Occipital lobe (tissue), 2 donors: Measurements from ENCODE around the gene RNASE9. TPM values are rescaled to one million over a fixed set of nuclear protein-coding genes. Genes with fewer than 3 reads are reported as not detected.
"Not testable (repeated sequence)": the region's sequence is repeated elsewhere in the genome, so short reads cannot be mapped to it uniquely, and the experiment has no call there.

Experiments
- DNase-seq: peaks from one replicate; lab custom pipeline; 2025; lab: John Stamatoyannopoulos, UW
- total RNA-seq: library from RNA; depleted of rRNA; stranded (reverse); fragments of >200 nt; gene quantifications from one replicate; pipeline ENCODE4 v1.2.3, GENCODE V29; 2014

The RNASE9 gene
- not detected for total RNA-seq

- DNase-seq, result no peak
These were observed at the start of gene RNASE9 for GRCh38 chr14:20560961-20561360. Gene RNASE9, minus strand, starts transcription at chr14:20561047.

- peak; percentile 45 for DNase-seq
These were observed 49.3 kb upstream of the RNASE9 start for GRCh38 chr14:20610002-20610765.

GRCh38 chr14:20609215-20610001 is 48.6 kb upstream of the RNASE9 start:
- DNase-seq, result peak; percentile 39

DNA sequence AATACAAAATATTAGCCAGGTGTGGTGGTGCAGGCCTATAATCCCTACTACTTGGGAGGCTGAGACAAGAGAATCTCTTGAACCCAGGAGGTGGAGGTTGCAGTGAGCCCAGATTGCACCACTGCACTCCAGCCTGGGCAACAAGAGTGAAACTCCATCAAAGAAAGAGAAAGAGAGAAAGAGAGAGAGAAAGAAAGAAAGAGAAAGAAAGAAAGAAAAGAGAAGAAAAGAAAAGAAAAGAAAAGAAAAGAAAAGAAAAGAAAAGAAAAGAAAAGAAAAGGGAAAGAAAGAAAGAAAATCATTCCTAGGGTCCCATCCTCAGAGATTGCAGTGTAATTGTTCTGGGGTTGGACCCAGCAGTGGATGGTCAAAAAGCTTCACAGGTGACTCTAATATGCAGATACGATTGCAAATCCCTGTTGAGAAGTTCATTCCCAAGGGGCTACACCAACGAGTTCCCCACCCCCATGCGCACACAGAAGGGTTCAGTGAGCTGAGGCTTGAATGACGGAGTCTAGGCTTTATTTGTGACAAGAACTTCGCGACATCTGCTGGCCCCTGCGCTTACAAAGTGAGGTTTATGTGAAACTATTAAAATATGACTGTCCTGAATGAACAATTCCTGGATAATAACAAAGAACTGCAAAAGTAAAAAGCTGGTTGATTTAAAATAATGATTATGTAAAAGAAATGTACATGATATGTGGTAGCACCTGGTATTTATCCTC is 47.7 kb upstream of the RNASE9 start:
- no peak for DNase-seq

GRCh38 chr14:20607617-20608016 is 46.8 kb upstream of the RNASE9 start:
- DNase-seq, result no peak

GRCh38 chr14:20606902-20607242 is 46.0 kb upstream of the RNASE9 start:
- no peak for DNase-seq

DNA sequence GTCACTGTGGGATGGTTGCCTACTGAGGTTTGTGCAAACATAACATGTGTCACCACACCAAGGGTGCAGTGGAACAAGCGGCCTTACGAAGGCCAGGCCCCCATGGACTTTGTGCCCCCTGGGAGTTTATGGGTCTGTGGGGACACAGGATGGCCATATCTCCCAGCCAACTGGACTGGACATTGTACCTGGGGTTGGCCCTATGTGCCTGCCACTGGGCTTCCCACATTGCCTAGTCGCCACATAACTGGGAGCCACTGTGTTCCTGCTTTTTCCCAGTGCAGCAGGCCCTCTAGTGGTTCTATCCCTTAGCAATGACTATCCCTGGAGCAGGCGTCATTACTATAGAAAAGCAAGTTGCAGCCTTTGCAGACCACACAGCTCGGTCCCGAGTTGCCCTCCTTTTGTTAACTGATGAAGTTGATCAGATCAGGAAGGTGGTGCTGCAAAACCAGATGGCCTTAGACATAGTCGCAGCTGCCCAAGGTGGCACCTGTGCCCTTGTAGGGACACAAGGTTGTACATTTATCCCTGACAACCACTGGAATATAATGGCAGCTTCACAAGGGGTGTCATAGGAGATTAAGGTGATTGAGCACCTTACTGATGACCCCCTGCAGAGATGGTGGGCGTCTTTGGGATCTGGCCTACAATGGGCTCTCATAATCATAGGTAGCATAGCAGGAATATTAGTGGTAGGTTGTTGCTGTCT is 45.5 kb upstream of the RNASE9 start:
- no peak for DNase-seq

GRCh38 chr14:20603813-20604690 is 43.2 kb upstream of the RNASE9 start:
- DNase-seq, result no peak

DNA sequence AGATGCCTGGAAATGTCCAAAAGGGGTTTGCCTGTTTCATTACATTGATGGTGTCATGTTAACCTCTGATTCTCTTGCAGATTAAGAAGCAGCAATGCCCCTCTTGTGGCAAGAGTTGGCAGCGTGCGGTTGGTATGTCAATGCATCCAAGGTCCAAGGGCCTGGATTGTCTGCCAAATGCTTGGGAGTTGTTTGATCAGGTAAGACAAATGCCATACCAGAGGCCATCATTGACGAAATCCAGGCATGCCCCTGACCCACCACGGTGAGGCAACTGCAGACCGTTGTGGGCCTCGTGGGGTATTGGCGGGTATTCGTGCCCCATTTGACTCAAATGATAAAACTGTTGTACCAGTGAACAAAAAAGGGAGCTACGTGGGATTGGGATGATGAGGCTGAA is 41.7 kb upstream of the RNASE9 start:
- DNase-seq, result no peak

DNA sequence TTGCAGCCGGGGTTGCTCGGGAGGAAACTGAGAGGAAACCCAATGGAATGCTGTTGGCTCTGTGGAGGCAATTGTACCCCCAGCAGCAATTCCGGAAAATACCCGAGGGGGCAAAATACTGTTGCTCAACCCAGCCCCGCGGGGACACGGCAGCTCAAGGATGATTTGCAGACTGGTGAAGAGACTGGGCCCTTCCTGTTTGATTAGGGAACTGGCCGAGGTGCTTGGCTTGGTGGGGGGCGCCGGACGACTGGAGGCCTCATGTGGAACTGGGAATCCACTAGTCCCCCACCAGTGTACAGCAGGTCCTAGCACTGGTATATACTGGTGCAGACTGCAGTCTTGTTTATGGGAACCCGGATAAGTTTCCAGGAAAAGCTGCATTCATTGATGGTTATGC is 40.7 kb upstream of the RNASE9 start:
- DNase-seq, result no peak

DNA sequence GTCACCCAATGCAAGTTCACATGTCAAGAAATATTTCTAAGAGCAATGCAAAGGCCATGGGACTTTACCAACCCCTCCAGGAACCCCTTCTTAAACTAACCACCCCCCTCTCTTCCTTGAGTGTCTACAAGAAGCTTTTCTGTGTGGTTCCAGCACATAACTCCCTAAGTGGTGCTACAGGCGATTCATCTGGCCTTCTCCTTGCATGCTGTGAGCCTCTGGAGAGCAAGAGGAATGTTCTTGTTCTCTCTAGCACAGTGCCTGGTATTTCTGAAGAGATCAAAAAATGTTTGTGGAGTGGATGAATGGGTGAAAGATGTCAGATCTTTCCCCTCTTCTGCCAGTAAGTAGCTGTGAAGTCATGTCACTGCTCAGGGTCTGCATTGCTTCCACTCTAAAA is 36.3 kb upstream of the RNASE9 start:
- no peak for DNase-seq

GRCh38 chr14:20595726-20596125 is 34.9 kb upstream of the RNASE9 start:
- DNase-seq, result not testable (repeated sequence)

GRCh38 chr14:20592574-20592973 is 31.7 kb upstream of the RNASE9 start:
- DNase-seq, result no peak

- DNase-seq, result no peak
These were observed 30.4 kb upstream of the RNASE9 start, which contains the start of gene RNASE12 for GRCh38 chr14:20591235-20591634. Gene RNASE12, minus strand, starts transcription at chr14:20591376. Its CDS starts 653 bp downstream, at chr14:20590723.

DNA sequence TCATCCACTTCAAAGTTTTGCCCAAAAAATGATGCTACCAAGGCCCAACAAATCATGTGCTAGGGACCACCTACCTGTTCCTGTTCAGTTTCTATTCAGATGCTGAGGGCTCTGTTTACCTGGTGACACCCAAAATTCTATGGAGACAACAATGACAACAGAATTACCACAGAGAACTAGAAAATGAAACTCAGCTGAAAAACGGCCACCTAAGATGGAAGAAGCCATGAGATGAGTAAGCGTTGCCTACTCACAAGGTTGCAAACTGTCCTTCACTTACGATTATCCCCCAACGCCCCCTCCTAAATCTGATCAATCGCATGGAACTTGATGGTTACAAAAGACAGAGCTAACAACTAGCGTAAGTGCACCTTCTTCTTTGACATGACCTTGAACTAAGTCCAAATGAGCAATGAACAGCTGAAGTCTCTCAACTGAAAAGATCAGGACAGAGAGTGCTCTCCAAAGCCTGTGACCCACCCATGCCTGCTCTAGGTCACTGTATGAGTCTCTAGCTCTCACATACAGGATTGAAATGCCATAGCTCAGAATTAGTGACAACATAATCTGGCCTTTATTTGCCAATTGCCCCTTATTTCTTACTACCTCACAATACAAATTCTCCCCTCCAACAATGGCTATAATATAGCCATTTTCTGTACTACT is 26.8 kb upstream of the RNASE9 start, which contains the start of gene RNASE11:
RNASE11 (minus strand) TSS at position 513 of the 666 bp plus-strand sequence.
- DNase-seq, result no peak

GRCh38 chr14:20583908-20584307 is 23.1 kb upstream of the RNASE9 start:
- no peak for DNase-seq

GRCh38 chr14:20583142-20583541 is 22.3 kb upstream of the RNASE9 start:
- no peak for DNase-seq

DNA sequence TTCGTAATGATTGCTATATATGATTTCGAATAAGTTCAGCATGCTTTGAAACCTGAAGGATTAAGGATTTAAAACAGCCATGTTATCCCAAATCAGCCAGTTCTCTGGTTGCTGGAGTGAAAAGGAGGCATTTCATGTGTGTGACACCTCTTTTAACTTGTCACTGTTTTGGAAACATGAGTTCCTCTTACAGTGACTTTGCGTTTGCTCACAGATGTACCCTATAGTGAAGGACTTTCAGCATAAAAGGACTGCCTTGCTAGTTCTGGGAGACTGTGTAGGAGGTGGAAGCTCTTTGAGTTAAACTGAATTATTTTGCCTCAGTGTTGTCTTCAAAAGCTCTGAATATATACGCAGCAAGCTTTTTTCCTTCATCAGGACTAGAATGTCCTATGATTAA is 19.4 kb upstream of the RNASE9 start:
- no peak for DNase-seq

DNA sequence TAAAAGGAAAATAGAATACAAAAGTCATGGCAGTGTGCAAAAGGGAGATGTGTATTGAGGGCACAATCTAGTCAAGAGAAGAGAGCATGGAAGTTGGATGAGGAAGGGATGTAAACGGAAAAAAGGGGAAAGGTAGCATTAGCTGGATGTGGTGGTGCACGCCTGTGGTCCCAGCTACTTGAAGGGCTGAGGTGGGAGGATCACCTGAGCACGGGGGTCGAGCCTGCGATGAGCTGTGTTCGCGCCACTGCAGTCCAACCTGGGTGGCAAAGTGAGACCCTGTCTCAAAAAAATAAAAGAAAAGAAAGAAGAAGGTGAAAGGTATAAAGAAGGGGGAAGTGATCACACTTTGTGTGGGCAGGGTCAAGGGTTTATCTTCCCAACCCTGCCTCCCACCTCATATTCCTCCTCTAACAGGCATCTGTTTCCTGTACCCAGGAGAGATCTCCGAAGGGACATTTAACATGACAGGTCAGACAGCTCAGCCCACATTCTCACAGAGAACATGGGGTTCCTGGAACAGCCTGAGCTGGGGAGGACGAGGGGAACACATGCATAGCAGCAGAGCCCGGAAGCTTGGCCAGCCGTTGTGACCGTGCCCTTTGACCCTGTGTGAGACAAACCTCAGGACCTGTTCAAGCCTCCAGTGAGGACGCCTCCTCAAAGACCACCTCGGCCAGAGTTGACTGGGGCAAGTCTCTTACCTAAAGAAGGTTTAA is 18.1 kb upstream of the RNASE9 start:
- DNase-seq, result no peak
